Thoracic aorta (tissue), 2 donors: ENCODE data around the gene GNAI2. TPM values are rescaled to one million over a fixed set of nuclear protein-coding genes. Genes with fewer than 3 reads are reported as not detected.

Source experiments
- ATAC-seq: fragments of 150-250 bp; one replicate; pipeline ENCODE4 v1.8.0; 2017; ENCODE audit warnings: low read depth; ENCODE audit not compliant: insufficient number of reproducible peaks, low FRiP score
- DNase-seq: peaks from one replicate; pipeline ENCODE4 v3.0.0-alpha.2; 2020; ENCODE audit warnings: low spot score
- H3K27ac ChIP-seq, 2 donors: fragments of 200-600 bp; sonication (generic); 1 replicate in 1 of 2; 2 replicates in 1 of 2; pipeline ENCODE4 v1.5.1; 2016; ENCODE audit warnings: mild to moderate bottlenecking in 2 of 2, moderate library complexity in 2 of 2
- H3K27me3 ChIP-seq: fragments of 200-600 bp; sonication (generic); replicated peaks from 2 replicates; pipeline ENCODE4 v1.6.0; 2016; ENCODE audit warnings: mild to moderate bottlenecking; ENCODE audit not compliant: insufficient read depth
- H3K36me3 ChIP-seq: fragments of 200-600 bp; sonication (generic); one replicate; pipeline ENCODE4 v1.5.1; 2016
- H3K4me1 ChIP-seq, 2 donors: fragments of 200-600 bp; sonication (generic); 1 replicate in 1 of 2; 2 replicates in 1 of 2; pipeline versions ENCODE4 v1.5.1 to v1.6.0; 2016; ENCODE audit warnings: low read depth in 2 of 2, mild to moderate bottlenecking in 1 of 2; ENCODE audit not compliant: control insufficient read depth in 1 of 2
- H3K4me3 ChIP-seq: fragments of 200-600 bp; sonication (generic); 2 replicates; pipeline ENCODE4 v1.5.1; 2016; ENCODE audit warnings: mild to moderate bottlenecking
- H3K9me3 ChIP-seq: fragments of 200-600 bp; sonication (generic); 2 replicates; pipeline ENCODE4 v1.5.1; 2016
- CTCF ChIP-seq: fragments of 200-600 bp; sonication (generic); IDR thresholded peaks from one replicate; pipeline ENCODE4 v1.5.1; 2019; ENCODE audit warnings: antibody characterized with exemption
- total RNA-seq, 2 donors: library from RNA; depleted of rRNA; stranded (reverse); fragments of >200 nt; gene quantifications; one replicate each; pipeline versions ENCODE4 v1.1.0 to v1.2.3, GENCODE V29; 2016

GNAI2 gene
- total RNA-seq, 2 donors from 2014 or later: 183 to 337 TPM

- peak overlapping the region; percentile 27 for H3K4me3 ChIP-seq
- no peak for DNase-seq
These were observed 29.0 kb downstream of the GNAI2 start for GRCh38 chr3:50264964-50265485.

GRCh38 chr3:50265571-50265970 lies 29.6 kb downstream of the GNAI2 start:
- DNase-seq: no peak
- peak overlapping the region; percentile 98 for H3K27ac ChIP-seq
- peaks cover 33 to 96% of the 10 kb centered on the region in 2 donors for H3K4me1 ChIP-seq
- peak overlapping the region; percentile 27 for H3K4me3 ChIP-seq
- no peak for TF ChIP-seq CTCF
- no peaks in the 10 kb centered on the region for H3K9me3 ChIP-seq
- no peak for ATAC-seq
- no peaks in the 10 kb centered on the region for H3K36me3 ChIP-seq
- H3K27me3 ChIP-seq: no peaks in the 10 kb centered on the region

More at GRCh38 chr3:50264964-50265485, 29.0 kb downstream of the GNAI2 start:
- H3K36me3 ChIP-seq: no peaks in the 10 kb centered on the region
- H3K27ac ChIP-seq: peak overlapping the region; percentile 98
- peaks cover 33 to 93% of the 10 kb centered on the region in 2 donors for H3K4me1 ChIP-seq
- no peaks in the 10 kb centered on the region for H3K27me3 ChIP-seq
- ATAC-seq: no peak
- no peaks in the 10 kb centered on the region for H3K9me3 ChIP-seq
- no peak for TF ChIP-seq CTCF

- Histone ChIP-seq H3K4me3 (peak overlapping the region; percentile 71), H3K27me3 (no peaks in the 10 kb centered on the region), H3K4me1 (peaks cover 33 to 94% of the 10 kb centered on the region in 2 donors), H3K9me3 (no peaks in the 10 kb centered on the region), H3K36me3 (no peaks in the 10 kb centered on the region), H3K27ac (peak overlapping the region; percentile 98)
- DNase-seq (no peak), ATAC-seq (no peak)
- TF ChIP-seq CTCF: no peak
These were observed 30.0 kb downstream of the GNAI2 start for GRCh38 chr3:50266017-50266416.

GRCh38 chr3:50266836-50267235 lies 30.8 kb downstream of the GNAI2 start:
- Histone ChIP-seq H3K36me3 (no peaks in the 10 kb centered on the region), H3K4me1 (peaks cover 33 to 86% of the 10 kb centered on the region in 2 donors), H3K9me3 (no peaks in the 10 kb centered on the region), H3K4me3 (peak overlapping the region; percentile 71), H3K27ac (peak overlapping the region; percentile 98), H3K27me3 (no peaks in the 10 kb centered on the region)
- TF ChIP-seq CTCF: no peak
- no peak for ATAC-seq
- no peak for DNase-seq

GRCh38 chr3:50267280-50267913 lies 31.4 kb downstream of the GNAI2 start:
- no peak for TF ChIP-seq CTCF
- Histone ChIP-seq H3K4me3 (peak overlapping the region; percentile 71), H3K36me3 (no peaks in the 10 kb centered on the region), H3K27me3 (no peaks in the 10 kb centered on the region), H3K4me1 (peaks cover 33 to 83% of the 10 kb centered on the region in 2 donors), H3K27ac (peak overlapping the region; percentile 98), H3K9me3 (no peaks in the 10 kb centered on the region)
- ATAC-seq (no peak), DNase-seq (no peak)
